GM15510 (cell line): ENCODE data around the gene ABI3.
A peak's percentile ranks its signal among the peaks of the same experiment; 100 is the strongest.

Experiments
- POLR2A ChIP-seq: IDR thresholded peaks from 3 replicates; pipeline ENCODE4 v1.6.1; 2011; ENCODE audit warnings: borderline replicate concordance; ENCODE audit not compliant: insufficient read length; ENCODE audit errors: extremely low read depth

The ABI3 gene

DNA sequence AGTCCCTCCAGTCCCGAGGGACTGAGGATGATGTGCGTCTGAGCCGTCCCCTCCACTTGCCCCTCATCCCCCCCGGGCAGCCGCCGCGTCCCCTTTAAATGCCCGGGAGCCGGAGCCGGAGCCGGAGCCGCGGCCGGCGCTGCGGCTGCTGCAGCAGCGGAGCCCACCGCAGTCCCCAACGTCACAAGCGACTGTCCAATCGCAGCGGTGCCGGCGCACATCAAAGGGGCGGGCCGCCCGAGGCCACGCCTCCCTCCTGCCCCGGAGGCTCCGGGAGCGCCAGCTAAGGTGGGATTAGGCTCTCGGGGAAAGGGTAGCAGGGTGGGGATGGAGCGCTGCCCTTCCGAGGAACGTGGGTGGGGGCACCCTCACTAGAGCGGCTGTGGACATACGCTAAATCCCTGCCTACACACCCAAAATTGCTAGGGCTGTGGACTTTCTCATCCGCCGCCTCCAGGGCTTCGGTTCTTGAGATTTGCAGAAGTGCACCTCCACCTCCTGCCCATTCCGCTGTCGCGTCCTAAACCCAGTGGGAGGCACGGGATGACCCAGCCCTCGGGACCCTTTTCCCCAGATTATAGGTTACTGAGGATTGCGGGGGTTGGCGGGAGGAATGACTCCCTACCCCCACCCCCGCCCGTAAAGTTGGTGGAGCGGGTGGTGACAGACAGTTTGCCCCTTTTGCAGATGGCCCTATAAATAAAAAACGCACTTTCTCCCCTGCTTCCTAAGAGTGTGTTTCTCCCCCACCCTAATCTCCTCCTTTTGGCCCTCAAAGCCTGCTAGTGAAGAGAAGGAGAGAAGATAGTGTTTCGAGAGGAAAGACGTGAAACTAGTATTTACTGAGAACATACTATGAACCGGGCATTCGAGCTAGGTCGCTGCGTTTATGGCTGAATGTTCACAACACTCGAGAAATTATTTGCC, 20.4 kb downstream of the ABI3 start, which contains the start of gene PHOSPHO1:
Gene PHOSPHO1 (minus strand): TSS at position 152 of the 927 bp plus-strand sequence. CDS start 4,096 bp downstream, outside the sequence.
- TF ChIP-seq POLR2A, result peak; percentile 16

DNA sequence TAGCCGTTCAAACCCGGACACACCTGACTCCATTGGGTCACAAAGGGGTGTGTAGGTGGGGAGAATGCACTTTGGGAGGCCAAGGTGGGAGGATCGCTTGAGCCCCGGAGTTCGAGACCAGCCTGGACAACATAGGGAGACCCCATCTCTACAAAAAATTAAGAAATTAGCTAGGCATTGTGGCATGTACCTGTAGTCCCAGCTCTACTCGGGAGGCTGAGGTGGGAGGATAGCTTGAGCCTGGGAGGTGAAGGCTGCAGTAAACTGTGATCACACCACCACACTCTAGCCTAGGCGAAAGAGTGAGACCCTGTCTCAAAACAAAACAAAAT, 21.0 kb downstream of the ABI3 start:
- no peak for TF ChIP-seq POLR2A

DNA sequence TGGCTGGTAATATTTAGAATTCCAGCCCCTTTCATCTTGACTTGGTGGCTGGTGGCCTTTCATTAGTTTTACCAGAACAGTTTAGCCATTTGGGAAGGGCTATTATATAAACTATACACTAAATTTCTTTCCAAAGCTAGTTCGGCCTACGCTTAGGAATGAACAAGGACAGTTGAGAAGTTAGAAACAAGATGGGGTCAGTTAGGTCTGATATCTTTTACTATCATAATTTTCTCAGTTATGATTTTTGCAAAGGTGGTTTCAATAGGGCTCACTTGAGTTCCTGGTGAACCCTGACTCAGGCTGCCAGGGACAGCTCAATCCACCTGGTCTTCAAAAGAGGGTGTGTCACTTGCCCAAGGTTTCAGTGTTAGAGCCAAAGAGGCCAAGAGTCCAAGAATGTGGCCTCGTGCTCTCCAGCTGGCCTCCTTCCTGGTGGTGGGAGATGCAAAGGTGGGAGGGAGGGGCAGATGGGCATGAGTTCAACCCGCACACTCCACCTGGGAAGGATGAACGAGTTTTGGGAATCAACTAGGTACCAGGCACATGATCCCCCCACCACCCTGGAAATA, 24.1 kb downstream of the ABI3 start:
- TF ChIP-seq POLR2A, result no peak

DNA sequence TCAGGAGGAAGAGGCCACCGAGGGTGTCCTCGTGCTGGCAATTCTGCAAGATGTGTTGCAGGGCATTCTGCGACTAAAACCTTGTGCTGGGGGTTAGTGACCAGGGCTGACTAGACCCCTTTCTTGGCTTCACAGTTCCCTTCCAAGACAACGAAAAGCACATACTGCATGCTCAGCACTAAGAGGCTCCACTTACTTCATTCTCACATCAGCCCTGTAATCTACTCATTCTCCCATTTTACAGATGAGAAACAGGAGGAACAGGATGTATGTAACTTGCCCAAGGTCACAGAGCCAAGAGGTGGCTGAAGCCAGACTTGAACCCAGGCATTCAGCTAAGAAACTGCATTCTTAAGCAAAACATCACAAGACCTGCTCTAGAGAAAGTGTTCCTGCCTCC, 25.4 kb downstream of the ABI3 start:
- no peak for TF ChIP-seq POLR2A

DNA sequence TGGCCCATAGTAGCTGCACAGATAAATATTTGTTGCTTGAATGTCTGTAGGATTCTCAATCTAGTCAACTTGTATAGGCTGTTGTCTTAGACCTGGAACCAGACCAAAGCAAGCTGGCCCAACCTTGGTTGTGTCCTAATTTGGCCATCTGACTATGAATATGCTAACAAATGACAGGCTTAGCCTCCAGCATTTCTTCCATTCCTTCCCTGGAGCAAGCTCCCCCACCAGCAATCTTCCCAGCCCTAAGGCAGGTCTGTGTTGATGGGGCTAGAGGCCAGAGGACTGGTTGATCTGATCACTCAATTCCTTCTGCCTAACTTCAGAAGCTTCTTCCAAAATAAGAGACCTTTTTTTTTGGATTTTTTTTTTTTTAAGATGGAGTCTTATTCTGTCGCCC, 29.5 kb downstream of the ABI3 start:
- no peak for TF ChIP-seq POLR2A

DNA sequence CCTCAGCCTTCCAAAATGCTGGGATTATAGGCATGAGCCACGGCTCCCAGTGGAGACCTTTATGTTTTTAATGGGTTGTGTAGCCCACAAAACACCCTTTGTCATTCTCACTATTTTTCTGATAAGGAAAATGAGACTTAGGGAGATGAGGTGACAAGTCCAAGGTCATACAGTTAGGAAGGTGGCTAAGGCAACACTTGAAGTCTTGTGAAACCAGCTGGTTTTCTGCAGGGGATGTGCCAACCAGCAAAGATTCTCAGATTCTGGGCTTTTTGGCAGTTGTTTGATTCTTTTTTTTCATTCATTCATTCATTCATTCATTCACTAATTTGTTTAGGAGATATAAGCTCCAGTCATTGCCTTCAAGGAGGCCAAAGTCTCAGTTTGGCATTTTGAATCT, 30.1 kb downstream of the ABI3 start:
- TF ChIP-seq POLR2A, result no peak

DNA sequence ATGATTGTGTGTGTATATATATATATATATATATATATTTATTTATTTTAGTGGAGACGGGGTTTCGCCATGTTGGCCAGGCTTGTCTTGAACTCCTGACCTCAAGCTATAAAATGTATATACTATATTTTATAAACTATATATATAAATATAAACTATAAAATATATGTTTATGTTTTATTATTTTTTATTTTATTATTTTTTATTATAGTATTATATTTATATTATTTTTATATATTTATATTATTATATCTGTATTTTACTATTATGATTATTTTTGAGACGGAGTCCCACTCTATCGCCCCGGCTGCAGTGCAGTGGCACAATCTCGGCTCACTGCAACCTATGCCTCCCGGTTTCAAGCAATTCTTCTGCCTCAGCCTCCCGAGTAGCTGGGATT, 30.5 kb downstream of the ABI3 start:
- no peak for TF ChIP-seq POLR2A

DNA sequence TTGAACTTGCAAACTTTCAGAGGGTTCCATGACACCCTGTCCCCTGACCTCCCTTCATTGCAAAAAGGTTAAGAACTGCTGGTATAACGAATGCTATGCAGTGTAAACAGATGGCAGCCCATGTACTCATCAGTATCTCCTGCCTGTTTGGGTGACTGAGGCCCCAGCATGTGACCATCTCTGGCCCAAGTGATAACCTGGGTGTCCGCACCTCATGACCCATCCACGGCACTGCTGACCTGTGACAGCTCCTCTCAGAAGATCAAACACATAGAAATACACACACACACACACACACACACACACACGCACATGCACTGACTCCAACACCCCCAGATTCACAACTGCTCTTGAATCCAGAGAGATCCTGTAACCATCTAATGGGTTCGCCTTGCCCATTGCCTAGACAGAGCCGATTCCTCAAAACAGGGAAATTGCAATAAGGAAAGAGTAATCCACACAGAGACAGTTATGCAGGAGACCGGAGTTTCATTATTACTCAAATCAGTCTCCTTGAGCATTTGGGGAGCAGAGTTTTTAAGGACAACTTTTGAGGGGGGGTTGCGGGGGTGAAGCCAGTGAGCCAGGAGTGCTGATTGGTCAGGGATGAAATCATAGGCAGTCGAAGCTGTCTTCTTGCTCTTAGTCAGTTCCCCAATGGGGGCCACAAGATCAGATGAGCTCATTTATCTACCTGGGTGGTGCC, 31.3 kb downstream of the ABI3 start:
- no peak for TF ChIP-seq POLR2A

DNA sequence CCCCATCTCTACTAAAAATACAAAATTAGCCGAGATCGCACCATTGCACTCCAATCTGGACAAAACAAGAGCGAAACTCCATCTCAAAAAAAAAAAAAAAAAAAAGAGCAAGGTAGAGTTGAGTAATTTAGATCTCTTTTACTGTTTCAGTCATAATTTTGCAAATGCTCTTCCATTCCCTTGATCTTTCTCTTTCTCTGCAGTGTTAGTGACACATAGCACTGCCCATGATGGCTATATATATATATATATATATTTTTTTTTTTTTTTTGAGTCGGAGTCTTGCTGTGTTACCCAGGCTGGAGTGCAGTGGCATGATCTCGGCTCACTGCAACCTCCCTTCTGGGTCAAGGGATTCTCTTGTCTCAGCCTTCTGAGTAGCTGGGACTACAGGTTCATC, 32.3 kb downstream of the ABI3 start:
- no peak for TF ChIP-seq POLR2A

DNA sequence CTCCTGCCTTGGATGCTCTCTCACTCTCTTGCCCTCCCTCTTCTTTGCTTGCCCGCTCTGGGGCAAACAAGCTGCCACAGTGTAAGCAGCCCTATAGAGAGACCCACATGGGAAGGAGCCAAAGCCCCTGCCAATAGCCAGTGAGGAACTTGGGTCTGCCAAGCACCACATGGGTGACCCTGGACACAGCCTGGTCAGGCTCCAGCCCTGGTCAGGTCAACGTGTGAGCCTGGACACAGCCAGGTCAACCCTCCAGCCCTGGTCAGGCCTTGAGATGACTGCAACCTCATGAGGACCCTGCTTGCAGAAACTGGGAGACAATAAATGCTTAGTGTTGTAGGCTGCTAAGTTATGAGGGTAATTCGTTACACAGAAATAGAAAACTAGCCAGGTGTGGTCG, 34.3 kb downstream of the ABI3 start:
- TF ChIP-seq POLR2A, result no peak

DNA sequence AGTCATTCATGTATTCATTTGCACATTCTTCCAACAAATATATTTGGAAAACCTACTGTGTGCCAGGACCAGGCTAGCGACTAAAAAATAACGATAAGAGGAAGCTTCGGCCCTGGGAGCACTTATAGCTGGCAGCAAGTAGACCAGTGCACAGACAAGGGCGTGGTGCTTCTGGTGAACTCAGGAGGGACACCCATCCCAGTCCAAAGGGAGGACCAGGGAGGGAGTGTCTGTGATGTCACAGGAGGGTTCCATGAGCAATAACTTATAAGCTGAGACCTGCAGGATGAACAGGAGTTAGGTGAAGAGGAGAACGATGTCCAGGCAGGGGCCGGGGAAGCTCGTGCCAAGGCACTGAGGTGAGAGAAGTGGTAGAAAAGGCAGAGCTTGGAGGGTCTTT, 37.4 kb downstream of the ABI3 start:
- no peak for TF ChIP-seq POLR2A

DNA sequence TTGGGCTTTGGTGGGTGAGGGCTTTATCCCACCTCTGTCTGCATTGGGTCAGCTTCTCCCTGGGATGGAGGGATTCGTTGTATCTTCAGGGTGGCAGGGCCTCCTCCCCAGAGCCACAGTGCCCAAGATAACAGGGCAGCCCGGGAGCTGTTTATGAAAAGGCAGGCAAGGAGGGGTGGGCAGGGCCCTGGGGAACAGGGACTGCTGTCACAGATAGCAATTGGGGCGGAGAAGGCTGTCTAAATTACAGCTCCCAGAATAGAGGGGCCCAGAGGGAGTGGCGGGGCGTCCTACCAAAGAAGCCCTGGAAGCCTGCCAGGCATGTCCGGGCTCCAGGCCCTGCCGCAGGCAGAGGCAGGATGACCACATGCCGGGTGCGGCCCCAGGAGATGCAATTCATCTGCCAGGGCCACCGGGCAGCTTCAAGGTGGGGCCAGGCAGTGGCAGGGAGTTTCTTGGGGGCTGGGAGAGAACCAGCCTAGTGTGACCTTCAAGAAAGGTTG, 38.8 kb downstream of the ABI3 start:
- no peak for TF ChIP-seq POLR2A

DNA sequence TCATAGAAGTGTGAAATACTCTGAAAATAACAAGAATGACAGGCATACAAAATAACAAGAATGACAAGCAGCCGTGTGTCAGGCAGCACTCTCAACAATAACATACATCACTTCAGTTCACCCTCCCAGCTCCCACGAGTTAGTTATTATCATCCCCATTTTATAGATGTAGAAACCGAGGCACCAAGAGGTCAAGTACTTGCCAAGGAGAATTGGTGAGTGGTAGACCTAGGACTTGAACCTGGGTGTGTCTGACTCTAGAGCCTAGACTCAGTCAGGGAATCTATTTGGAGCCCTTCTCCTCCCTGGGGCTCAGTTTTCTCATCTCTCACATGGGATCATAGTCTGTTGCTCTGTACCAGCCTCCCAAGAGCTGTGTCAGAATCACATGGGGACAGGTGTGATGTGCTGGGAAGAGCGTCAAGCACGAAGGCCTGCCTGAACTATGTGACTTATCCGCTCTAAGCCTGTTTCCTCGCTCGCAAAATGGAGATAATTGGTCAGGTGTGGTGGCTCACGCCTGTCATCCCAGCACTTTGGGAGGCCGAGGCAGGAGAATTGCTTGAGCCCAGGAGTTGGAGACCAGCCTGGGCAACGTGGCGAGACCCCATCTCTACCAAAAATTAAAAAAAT, 39.5 kb downstream of the ABI3 start:
- TF ChIP-seq POLR2A, result no peak

DNA sequence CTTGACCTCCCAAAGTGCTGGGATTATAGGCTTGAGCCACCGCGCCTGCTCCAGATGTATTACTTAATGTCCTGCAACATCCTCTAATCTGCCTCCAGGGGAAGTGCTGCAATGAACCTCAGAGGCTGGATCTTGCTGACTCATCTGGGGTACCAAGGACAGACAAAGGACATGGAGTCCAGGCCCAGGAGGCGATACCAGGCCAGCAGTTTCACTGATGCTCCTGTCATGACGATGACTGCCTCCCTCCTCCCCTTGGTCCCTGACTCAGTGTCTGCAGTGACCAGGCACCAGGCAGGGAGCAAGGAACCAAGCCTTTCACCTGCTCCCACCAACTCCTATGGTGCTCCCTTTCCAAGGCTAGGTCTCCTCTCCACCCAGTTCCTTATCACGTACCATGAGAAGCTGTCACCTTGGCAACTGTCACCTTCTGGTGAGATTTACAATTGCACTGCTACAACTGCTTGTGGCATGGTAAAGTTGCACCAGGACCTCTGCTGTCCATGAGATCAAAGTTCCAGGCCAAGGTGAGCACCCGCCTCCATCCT, 41.7 kb downstream of the ABI3 start:
- TF ChIP-seq POLR2A, result no peak

DNA sequence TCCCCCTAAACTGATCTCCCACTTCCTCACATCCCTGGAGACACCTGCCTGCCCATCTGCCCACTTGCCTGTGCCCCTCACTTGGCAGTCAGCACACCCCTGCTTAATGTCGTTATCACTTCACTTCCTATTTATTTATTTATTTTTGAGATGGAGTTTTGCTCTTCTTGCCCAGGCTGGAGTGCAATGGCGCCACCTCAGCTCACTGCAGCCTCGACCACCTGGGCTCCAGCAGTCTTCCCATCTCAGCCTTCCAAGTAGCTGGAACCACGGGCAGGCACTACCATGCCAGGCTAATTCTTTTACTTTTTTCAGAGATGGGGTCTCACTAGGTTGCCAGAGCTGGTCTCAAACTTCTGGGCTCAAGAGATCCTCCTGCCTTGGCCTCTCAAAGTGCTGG, 43.6 kb downstream of the ABI3 start:
- no peak for TF ChIP-seq POLR2A

DNA sequence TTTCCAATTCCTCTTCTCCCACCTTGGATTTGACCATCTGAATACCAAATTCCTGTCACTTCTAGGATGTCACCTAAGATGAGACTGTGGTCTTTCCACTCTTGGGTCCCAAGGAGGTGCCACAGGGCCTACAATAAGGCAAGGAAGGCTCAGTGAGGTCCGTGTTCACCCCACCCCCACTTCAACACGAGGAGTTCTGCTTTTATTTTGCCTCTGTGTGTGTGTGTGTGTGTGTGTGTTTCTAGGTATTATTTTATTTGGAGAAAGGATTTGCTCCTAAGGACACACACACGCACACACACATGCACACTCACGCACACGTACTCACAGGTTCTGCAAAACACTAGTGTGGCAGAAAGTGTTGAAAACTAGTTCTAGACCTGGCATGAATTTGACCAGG, 44.6 kb downstream of the ABI3 start:
- TF ChIP-seq POLR2A, result no peak

DNA sequence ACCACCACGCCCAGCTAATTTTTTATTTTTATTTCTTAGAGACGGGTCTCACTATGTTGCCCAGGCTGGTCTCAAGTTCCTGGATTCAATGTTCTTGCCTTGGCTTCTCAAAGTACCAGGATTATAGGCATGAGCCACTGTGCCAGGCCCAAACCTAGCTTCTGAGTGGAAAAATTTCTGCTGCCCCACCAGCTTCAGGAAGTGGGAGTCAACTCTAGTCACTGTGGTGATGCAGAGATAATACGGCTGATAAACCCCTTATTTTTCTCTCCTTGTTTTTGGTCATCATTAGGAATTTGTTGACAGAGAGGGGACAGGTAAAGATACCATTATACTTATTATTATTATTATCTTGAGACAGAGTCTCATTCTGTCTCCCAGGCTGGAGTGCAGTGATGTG, 47.9 kb downstream of the ABI3 start:
- TF ChIP-seq POLR2A, result no peak
